GM21619 (cell line): ENCODE measurements around the gene TRDN.

Source experiments
- ATAC-seq: cut with Tn5 transposase; IDR thresholded peaks from one replicate; pipeline ENCODE4 v1.9.1; 2021; ENCODE audit not compliant: unreplicated experiment

The TRDN gene

DNA sequence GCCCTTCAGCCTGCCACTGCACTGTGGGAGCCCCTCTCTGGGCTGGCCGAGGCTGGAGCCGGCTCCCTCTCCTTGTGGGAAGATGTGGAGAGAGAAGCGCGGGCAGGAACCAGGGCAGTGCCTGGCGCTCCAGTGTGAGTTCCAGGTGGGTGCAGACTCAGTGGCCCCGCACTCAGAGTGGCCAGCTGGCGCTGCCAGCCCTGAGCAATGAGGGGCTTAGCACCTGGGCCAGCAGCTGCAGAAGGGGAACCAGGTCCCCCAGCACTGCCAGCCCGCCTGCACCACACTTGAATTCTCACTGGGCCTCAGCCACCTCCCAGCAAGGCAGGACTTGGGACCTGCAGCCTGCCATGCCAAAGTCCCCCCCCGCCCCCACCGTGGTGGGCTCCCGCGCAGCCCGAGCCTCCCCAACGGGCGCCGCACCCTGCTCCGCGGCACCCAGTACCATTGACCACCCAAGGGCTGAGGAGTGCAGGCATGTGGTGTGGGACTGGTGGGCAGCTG, 434.8 kb downstream of the TRDN start:
- no peak for ATAC-seq

DNA sequence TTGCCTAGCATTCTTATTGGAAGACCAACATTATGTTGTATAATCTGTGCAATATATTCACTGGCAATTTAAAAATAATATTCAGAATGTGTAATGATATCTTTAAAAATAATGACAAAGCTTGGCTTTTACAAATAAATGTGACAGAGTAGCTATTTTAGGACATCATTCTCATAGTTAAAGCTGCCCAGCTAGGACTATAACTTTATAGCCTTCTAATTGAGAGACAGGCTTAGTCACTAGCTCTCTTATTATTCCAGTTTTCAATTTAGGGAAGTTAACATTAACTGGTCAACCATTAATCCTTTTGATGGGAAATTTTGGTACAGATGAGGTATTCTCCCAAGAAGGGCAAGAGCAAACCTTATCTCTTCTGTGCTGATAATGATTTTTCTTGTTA, 443.5 kb downstream of the TRDN start:
- ATAC-seq, result no peak

DNA sequence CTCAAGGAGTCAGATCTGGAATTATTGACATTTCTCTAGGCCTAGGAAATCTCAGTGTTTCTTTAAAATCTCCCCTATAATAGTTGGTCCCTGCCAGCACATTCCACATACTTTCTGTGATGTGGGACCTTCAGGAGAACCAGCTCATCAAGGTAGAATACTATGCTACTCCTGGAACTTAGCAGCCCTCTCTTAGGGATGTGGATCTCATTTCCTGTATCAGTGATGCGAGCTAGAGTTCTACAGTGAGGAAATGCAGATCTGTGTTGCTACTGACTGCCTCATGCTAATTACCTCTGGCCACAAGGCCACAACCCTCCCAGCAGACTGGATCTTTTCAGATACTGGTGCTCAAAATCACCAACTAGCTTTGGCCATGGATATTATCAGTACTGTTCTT, 446.9 kb downstream of the TRDN start:
- ATAC-seq, result no peak

DNA sequence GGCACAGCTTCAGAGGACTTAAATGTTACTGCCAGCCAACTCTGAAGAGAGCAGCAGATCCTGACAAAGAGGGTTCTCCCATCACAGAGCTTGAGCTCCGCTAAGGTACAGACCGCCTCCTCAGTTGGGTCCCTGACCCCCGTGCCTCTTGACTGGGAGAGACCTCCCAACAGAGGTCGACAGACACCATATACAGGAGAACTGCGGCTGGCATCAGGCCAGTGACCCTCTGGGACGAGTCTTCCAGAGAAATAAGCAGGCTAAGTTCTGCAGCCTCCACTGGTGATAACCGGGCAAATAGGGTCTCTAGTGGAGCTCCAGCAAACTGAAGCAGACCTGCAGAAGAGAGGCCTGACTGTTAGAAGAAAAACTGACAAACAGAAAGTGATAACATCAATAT, 453.8 kb downstream of the TRDN start:
- no peak for ATAC-seq

DNA sequence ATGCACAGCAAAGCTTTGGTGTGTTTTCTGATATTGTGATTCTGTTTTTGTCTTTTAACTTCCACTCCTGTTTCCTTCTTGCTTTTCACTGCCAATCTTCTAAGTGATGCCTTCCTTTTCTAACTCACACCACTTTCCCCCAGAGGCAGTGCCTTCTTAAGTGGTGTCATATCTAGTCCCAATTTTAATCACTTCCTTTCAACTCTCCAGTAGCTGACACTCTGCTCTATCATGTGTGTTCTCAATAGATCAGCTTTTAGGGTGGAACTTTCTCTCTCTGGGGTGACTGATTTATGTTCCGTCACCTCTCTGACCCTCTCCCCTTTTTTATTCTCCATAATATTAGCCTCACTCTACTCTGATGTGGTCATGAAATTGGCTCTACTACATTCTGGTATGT, 460.0 kb downstream of the TRDN start:
- no peak for ATAC-seq

DNA sequence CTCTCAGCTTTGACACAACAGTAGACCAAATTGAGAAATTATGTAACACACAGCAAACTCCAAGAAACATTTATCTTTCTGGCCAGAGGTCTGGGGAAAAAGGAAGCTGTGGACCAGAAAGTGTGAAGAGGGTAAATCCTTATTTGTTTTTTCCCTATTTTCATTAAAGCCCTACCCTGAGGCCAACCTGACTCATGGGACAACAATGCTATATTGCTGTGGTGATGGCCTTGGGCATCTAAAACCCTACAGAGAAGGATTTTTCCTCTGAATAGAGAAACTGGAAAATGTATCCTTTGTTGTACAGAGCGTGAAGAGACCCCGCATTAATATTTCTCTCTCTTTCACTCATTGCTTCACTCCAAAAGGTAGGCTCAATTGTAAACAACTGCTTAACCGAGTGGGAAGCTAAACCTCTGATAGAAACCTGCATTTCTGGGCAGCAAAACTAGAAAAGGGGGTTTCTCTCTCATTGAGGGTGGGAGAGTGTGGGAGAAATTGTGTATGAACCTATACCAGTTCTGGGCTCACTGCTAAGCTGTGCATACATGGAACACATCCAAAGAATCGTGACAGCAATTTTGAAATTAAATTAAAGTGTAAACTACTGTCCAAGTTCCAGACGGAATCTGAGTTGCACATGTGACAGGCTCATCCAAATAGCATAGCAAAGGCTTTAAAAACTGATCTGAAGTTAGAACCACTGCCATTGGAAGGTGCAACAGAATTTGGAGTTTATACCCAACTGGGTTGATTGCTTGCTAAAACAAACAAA, 465.2 kb downstream of the TRDN start:
- no peak for ATAC-seq

DNA sequence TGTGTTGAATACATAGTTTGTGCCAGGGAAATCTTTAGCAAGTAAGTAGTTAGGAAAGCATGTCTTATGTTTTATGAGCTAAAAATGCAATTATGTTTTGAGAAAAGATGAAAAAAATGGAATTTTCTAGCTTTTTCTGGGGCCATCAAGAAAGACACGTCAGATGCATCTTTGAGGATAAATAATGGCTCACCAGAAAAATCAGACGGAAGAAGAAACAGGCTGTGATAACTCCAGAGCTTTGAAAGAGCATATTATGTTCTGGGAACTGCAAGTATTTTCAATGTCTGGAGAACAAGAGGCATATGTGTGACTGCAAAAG, 467.0 kb downstream of the TRDN start:
- ATAC-seq, result no peak

DNA sequence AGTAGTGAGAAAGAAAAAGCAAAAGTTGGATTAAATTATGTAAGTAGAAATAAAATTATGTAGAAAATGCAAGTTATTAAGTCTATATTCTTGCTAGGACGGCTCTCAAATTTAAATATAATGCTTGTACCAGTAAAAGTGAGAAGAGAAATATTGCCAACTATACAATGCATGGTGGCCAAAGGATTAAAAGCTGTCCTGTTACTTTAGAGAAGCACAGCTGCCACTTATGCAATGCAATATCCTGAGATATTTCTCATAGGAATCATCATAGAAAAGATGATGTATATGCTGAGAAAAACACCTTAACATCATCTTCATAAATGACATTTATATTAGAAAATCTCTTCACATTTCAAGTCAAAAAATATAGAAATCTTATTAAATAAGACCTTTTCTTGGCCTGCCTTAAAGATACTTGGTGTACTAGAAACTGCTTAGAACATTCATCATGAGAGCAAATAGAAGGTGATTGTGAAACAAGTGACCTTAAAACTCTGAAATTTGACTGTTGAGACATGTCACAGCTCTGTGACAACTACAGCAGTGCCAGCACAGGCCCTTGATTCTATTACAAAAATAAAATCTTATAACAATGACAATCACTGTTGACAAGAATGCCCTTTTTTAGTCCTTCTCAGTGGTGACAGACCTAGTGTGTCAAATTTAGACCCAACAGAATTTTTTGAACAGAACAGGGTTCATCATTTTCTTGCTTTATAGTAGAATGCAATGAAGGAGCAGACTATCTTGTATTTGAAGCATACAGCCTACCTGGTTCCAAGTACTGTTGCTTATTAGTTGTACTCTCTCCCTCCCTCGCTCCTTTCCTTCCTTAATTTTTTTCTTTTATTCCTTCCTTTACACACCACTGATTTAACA, 467.6 kb downstream of the TRDN start:
- no peak for ATAC-seq

DNA sequence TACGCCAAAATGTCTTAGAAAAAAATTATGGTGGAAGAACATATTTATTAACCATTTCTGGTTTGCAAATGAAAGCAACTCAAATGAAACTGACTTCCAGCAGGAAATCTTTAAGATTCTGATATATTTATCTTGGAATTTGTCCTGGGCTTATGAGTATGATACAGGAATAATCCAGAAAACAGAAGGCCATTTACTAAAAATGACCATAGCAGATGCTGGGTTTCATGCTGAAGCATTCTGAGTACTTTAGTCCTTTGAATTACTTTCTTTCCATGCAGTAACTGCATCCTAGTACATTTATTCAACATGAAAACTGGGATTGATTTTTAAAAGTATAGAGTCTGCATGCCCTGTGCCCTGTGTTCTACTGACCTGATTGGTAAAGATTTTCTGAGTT, 468.3 kb downstream of the TRDN start:
- ATAC-seq, result no peak
